HepG2 (cell line): ENCODE data around the gene CUL9. TPM values are rescaled to one million over a fixed set of nuclear protein-coding genes. Genes with fewer than 3 reads are reported as not detected.

Experiments used
- GFI1 ChIP-seq: sonication (generic); formaldehyde crosslinking; IDR thresholded peaks from 2 replicates; pipeline ENCODE4 v1.5.0; 2020; ENCODE audit warnings: missing genetic modification reagents, mild to moderate bottlenecking, borderline replicate concordance
- KMT2B ChIP-seq: IDR thresholded peaks from 2 replicates; pipeline ENCODE4 v1.6.1; 2016; ENCODE audit warnings: missing genetic modification reagents, missing compliant biosample characterization
- MTA1 ChIP-seq: sonication (generic); formaldehyde crosslinking; IDR thresholded peaks from 2 replicates; pipeline ENCODE4 v1.4.0; 2020; ENCODE audit warnings: missing genetic modification reagents, mild to moderate bottlenecking, borderline replicate concordance
- NR1H2 ChIP-seq: sonication (generic); formaldehyde crosslinking; IDR thresholded peaks from 2 replicates; pipeline ENCODE4 v1.8.1; 2022; ENCODE audit warnings: low read depth, missing genetic modification reagents, borderline replicate concordance
- REPIN1 ChIP-seq: sonication (generic); formaldehyde crosslinking; IDR thresholded peaks from 2 replicates; pipeline ENCODE4 v1.8.0; 2022; ENCODE audit warnings: missing genetic modification reagents, low read depth, mild to moderate bottlenecking, borderline replicate concordance
- SALL1 ChIP-seq: sonication (generic); formaldehyde crosslinking; IDR thresholded peaks from 2 replicates; pipeline ENCODE4 v1.8.0; 2022; ENCODE audit warnings: mild to moderate bottlenecking, missing genetic modification reagents
- SNAI1 ChIP-seq: sonication (generic); formaldehyde crosslinking; IDR thresholded peaks from 2 replicates; pipeline ENCODE4 v1.5.0; 2020; ENCODE audit warnings: mild to moderate bottlenecking, missing genetic modification reagents, borderline replicate concordance
- TBX2 ChIP-seq: sonication (generic); formaldehyde crosslinking; IDR thresholded peaks from 2 replicates; pipeline ENCODE4 v1.5.0; 2020; ENCODE audit warnings: missing genetic modification reagents, mild to moderate bottlenecking, borderline replicate concordance
- ZKSCAN5 ChIP-seq: sonication (generic); formaldehyde crosslinking; IDR thresholded peaks from 2 replicates; pipeline ENCODE4 v1.5.1; 2020; ENCODE audit warnings: mild to moderate bottlenecking, missing genetic modification reagents
- ZNF333 ChIP-seq: sonication (generic); formaldehyde crosslinking; IDR thresholded peaks from 2 replicates; pipeline ENCODE4 v1.4.0; 2020; ENCODE audit warnings: mild to moderate bottlenecking, missing genetic modification reagents, borderline replicate concordance
- ZNF550 ChIP-seq: sonication (generic); formaldehyde crosslinking; IDR thresholded peaks from 2 replicates; pipeline ENCODE4 v1.4.0; 2020; ENCODE audit warnings: mild to moderate bottlenecking, missing genetic modification reagents, borderline replicate concordance
- ZNF761 ChIP-seq: sonication (generic); formaldehyde crosslinking; conservative IDR thresholded peaks from 2 replicates; pipeline ENCODE4 v1.4.0; 2020; ENCODE audit warnings: mild to moderate bottlenecking, missing genetic modification reagents
- polyA plus RNA-seq, 8 experiments: library from polyadenylated mRNA; depleted of rRNA in 3 of 8; stranded (reverse) in 7 of 8; unstranded in 1 of 8; fragments of >200 nt; fragmentation: Illumina TruSeq in 4 of 8; extraction: Trizol in 4 of 8; gene quantifications; 2 replicates each; pipeline versions ENCODE4 v1.2.1 to v1.2.3, GENCODE V29; 2011 to 2016; ENCODE audit warnings: low read depth in 4 of 8, missing spikeins in 1 of 8, mixed read lengths in 1 of 8; ENCODE audit not compliant: insufficient read depth in 1 of 8
- total RNA-seq, 5 experiments: library from RNA; depleted of rRNA; stranded (reverse); fragments of >200 nt; fragmentation: Illumina TruSeq; extraction: Trizol; gene quantifications; 2 replicates each; pipeline ENCODE4 v1.2.3, GENCODE V29; 2016; ENCODE audit warnings: low read depth in 1 of 5
- TF ChIP-seq, protein P1 (sequence below): sonication (generic); formaldehyde crosslinking; IDR thresholded peaks from 2 replicates; pipeline ENCODE4 v1.9.0; 2022; ENCODE audit warnings: missing genetic modification reagents, mild to moderate bottlenecking, borderline replicate concordance
- TF ChIP-seq, protein P2 (sequence below): sonication (generic); formaldehyde crosslinking; IDR thresholded peaks from 2 replicates; pipeline ENCODE4 v1.8.0; 2023; ENCODE audit warnings: mild to moderate bottlenecking, missing genetic modification reagents
- TF ChIP-seq, protein P3 (sequence below): sonication (generic); formaldehyde crosslinking; IDR thresholded peaks from 2 replicates; pipeline ENCODE4 v1.4.0; 2020; ENCODE audit warnings: missing genetic modification reagents, borderline replicate concordance

The CUL9 gene
- total and polyA plus RNA-seq, 2 of the 13 experiments (the other 11 are each of a cell fraction or from before 2014, with no cell fraction given), result 11.4 to 13.7 TPM

DNA sequence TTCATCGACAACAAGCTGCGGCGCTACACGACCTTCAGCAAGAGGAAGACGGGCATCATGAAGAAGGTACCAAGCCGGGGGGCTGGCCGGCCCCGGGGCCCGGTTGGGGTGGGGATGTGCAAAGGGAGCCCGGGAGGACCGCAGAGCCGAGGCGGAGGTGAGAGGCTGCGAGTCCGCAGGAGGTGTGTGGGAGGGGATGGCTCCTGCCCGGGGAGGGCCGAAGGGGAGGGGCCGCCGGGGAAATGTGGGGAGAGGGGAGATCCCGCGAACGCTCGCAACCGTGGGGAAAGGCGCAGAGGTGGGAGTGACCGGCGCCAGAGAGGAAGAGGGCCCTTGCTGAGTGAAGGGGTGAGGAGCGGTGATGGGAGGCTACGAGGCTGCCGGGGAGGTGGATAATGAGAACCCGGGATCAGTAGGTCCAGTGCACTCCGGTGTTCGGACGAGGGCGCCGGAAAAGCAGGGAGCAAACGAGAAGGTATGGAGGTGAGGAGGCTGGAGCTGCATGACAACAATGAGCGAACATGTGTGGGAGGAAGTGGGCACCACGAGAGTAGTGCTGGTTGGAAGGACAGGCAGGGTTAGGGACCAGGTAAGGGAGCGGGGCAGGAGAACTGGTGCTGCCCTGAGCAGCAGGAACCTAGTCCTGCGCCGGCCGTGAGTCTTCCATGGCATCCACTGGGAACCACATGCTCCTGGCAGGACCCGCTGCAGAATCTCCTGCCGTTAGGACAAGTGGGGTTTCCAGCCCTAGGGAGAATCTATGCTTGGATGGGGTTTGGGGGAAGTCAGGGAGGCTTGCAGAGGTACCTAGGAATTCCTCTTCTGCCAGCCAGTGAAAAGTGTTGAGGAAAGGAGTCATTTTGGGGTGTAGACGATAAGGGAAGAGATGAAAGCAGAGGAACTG, 9.6 kb upstream of the CUL9 start (continued):
- TF ChIP-seq, protein P1, sequence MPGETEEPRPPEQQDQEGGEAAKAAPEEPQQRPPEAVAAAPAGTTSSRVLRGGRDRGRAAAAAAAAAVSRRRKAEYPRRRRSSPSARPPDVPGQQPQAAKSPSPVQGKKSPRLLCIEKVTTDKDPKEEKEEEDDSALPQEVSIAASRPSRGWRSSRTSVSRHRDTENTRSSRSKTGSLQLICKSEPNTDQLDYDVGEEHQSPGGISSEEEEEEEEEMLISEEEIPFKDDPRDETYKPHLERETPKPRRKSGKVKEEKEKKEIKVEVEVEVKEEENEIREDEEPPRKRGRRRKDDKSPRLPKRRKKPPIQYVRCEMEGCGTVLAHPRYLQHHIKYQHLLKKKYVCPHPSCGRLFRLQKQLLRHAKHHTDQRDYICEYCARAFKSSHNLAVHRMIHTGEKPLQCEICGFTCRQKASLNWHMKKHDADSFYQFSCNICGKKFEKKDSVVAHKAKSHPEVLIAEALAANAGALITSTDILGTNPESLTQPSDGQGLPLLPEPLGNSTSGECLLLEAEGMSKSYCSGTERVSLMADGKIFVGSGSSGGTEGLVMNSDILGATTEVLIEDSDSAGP (CRISPR knock-in tag), result peak; percentile 64; the same call in 1 of the 2 replicates
- TF ChIP-seq, protein P2, sequence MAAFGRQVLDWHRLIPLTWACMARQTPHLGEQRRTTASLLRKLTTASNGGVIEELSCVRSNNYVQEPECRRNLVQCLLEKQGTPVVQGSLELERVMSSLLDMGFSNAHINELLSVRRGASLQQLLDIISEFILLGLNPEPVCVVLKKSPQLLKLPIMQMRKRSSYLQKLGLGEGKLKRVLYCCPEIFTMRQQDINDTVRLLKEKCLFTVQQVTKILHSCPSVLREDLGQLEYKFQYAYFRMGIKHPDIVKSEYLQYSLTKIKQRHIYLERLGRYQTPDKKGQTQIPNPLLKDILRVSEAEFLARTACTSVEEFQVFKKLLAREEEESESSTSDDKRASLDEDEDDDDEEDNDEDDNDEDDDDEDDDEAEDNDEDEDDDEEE (CRISPR knock-in tag), result 0 out of 2 replicates have a peak, but pooled peaks have one; percentile 14
- TF ChIP-seq SNAI1 (0 out of 2 replicates have a peak, but pooled peaks have one; percentile 14), ZNF333 (CRISPR knock-in tag) (peak; percentile 77; the same call in 1 of the 2 replicates), NR1H2 (CRISPR knock-in tag) (0 out of 2 replicates have a peak, but pooled peaks have one; percentile 59), MTA1 (CRISPR knock-in tag) (peak; percentile 73; the same call in 1 of the 2 replicates), REPIN1 (CRISPR knock-in tag) (no peak), TBX2 (CRISPR knock-in tag) (peak; percentile 50; the same call in 1 of the 2 replicates), KMT2B (peak; percentile 54; the same call in 1 of the 2 replicates), ZKSCAN5 (CRISPR knock-in tag) (peak; percentile 98), SALL1 (peak; percentile 25; the same call in 1 of the 2 replicates), ZNF761 (CRISPR knock-in tag) (peak; percentile 45; the same call in 1 of the 2 replicates), ZNF550 (CRISPR knock-in tag) (peak; percentile 81; the same call in 1 of the 2 replicates), GFI1 (CRISPR knock-in tag) (no peak; the same call in 1 of the 2 replicates)
- TF ChIP-seq, protein P3, sequence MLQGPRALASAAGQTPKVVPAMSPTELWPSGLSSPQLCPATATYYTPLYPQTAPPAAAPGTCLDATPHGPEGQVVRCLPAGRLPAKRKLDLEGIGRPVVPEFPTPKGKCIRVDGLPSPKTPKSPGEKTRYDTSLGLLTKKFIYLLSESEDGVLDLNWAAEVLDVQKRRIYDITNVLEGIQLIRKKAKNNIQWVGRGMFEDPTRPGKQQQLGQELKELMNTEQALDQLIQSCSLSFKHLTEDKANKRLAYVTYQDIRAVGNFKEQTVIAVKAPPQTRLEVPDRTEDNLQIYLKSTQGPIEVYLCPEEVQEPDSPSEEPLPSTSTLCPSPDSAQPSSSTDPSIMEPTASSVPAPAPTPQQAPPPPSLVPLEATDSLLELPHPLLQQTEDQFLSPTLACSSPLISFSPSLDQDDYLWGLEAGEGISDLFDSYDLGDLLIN, result peak; percentile 30; the same call in 1 of the 2 replicates
